K562 (cell line): ENCODE measurements around the gene CCDC137. TPM values are rescaled to one million over a fixed set of nuclear protein-coding genes. Genes with fewer than 3 reads are reported as not detected.

Experiments used
- ARID3B ChIP-seq: fragments of 250-450 bp; sonication (Bioruptor Pico); IDR thresholded peaks from 2 replicates; pipeline ENCODE4 v1.4.0; 2020; ENCODE audit warnings: borderline replicate concordance
- CTCFL ChIP-seq: IDR thresholded peaks from 2 replicates; pipeline ENCODE4 v1.6.1; 2011; ENCODE audit warnings: borderline replicate concordance, low read depth, mild to moderate bottlenecking, moderate library complexity, low read length; ENCODE audit not compliant: insufficient read depth, poor library complexity, severe bottlenecking
- DACH1 ChIP-seq: fragments of 450-650 bp; IDR thresholded peaks from 2 replicates; pipeline ENCODE4 v1.6.1; 2018; ENCODE audit not compliant: partially characterized antibody
- GABPB1 ChIP-seq: sonication (generic); formaldehyde crosslinking; IDR thresholded peaks from 2 replicates; pipeline ENCODE4 v1.8.0; 2022; ENCODE audit warnings: mild to moderate bottlenecking, missing genetic modification reagents
- MTA3 ChIP-seq: fragments of 450-650 bp; formaldehyde crosslinking; IDR thresholded peaks from 2 replicates; pipeline ENCODE4 v1.6.1; 2017; ENCODE audit warnings: mild to moderate bottlenecking, borderline replicate concordance
- MYNN ChIP-seq, 2 experiments: sonication (generic); formaldehyde crosslinking in 1 of 2; IDR thresholded peaks; 2 replicates each; pipeline versions ENCODE4 v1.5.0 to v1.6.1; 2016 to 2020; ENCODE audit warnings: antibody characterized with exemption in 1 of 2, missing genetic modification reagents in 1 of 2
- POLR2A ChIP-seq: fragments of 450-650 bp; conservative IDR thresholded peaks from 2 replicates; pipeline ENCODE4 v1.6.1; 2016
- PTTG1 ChIP-seq: fragments of 450-650 bp; IDR thresholded peaks from 2 replicates; pipeline ENCODE4 v1.6.1; 2016; ENCODE audit warnings: low read depth, mild to moderate bottlenecking, missing genetic modification characterization, missing compliant biosample characterization
- RBM39 ChIP-seq: fragments of 200-400 bp; formaldehyde crosslinking; optimal IDR thresholded peaks from 2 replicates; pipeline ENCODE3; 2018; ENCODE audit warnings: low read depth, low read length
- SREBF2 ChIP-seq: sonication (generic); formaldehyde crosslinking; IDR thresholded peaks from 2 replicates; pipeline ENCODE4 v1.4.0; 2020; ENCODE audit warnings: mild to moderate bottlenecking, missing genetic modification reagents
- SUPT5H ChIP-seq: fragments of 450-650 bp; IDR thresholded peaks from 2 replicates; pipeline ENCODE4 v1.6.1; 2016
- TFAP4 ChIP-seq: sonication (generic); formaldehyde crosslinking; IDR thresholded peaks from 2 replicates; pipeline ENCODE4 v1.8.0; 2022; ENCODE audit warnings: missing genetic modification reagents, mild to moderate bottlenecking, moderate library complexity, borderline replicate concordance
- THRAP3 ChIP-seq: fragments of 450-650 bp; IDR thresholded peaks from 2 replicates; pipeline ENCODE4 v1.6.1; 2016; ENCODE audit warnings: mild to moderate bottlenecking, inconsistent platforms, borderline replicate concordance
- VEZF1 ChIP-seq: fragments of 200-800 bp; sonication (Bioruptor generic); IDR thresholded peaks from 2 replicates; pipeline ENCODE4 v1.6.1; 2017; ENCODE audit warnings: missing genetic modification characterization, missing compliant biosample characterization
- YY1 ChIP-seq, 3 experiments: IDR thresholded peaks; 2 replicates each; pipeline ENCODE4 v1.6.1; 2011; ENCODE audit warnings: low read length in 2 of 3, mild to moderate bottlenecking in 2 of 3, moderate library complexity in 2 of 3, borderline replicate concordance in 1 of 3, control low read depth in 1 of 3, low read depth in 1 of 3; ENCODE audit not compliant: insufficient read depth in 3 of 3, insufficient replicate concordance in 2 of 3, control insufficient read depth in 1 of 3, insufficient read length in 1 of 3; ENCODE audit errors: extremely low read depth in 1 of 3
- ZC3H4 ChIP-seq: sonication (generic); formaldehyde crosslinking; IDR thresholded peaks from 2 replicates; pipeline ENCODE4 v1.9.0; 2021; ENCODE audit warnings: missing genetic modification reagents, borderline replicate concordance
- ZC3H8 ChIP-seq: fragments of 450-650 bp; IDR thresholded peaks from 2 replicates; pipeline ENCODE4 v1.6.1; 2017
- ZNF165 ChIP-seq: fragments of 250-450 bp; sonication (Bioruptor Pico); IDR thresholded peaks from 2 replicates; pipeline ENCODE4 v1.4.0; 2020; ENCODE audit warnings: borderline replicate concordance
- ZNF766 ChIP-seq: fragments of 200-800 bp; sonication (Bioruptor generic); conservative IDR thresholded peaks from 2 replicates; pipeline ENCODE4 v1.6.1; 2016; ENCODE audit warnings: missing genetic modification characterization, missing compliant biosample characterization
- polyA plus RNA-seq, 8 experiments: library from polyadenylated mRNA; depleted of rRNA in 4 of 8; stranded (reverse) in 5 of 8; unstranded in 3 of 8; fragments of >200 nt; fragmentation: Nextera tagmentation in 2 of 8; fragmentation: Illumina TruSeq in 1 of 8; extraction: Ambion mirVana in 2 of 8; extraction: Trizol in 1 of 8; gene quantifications; 2 replicates each; pipeline versions ENCODE4 v1.2.1 to v1.2.3, GENCODE V29; 2011 to 2014; ENCODE audit warnings: inconsistent platforms in 1 of 8, missing spikeins in 1 of 8
- total RNA-seq, 7 experiments: library from RNA; depleted of rRNA in 6 of 7; stranded (reverse); fragments of >200 nt in 6 of 7; fragmentation: Illumina TruSeq in 2 of 7; extraction: Trizol in 2 of 7; gene quantifications; 2 replicates each; pipeline versions ENCODE4 v1.2.1 to v1.2.3, GENCODE V29; 2011 to 2021; ENCODE audit warnings: low replicate concordance in 1 of 7

Gene CCDC137
- total and polyA plus RNA-seq, 9 of the 15 experiments (the other 6 are each of a cell fraction or from before 2014, with no cell fraction given), result 2.3 to 68.1 (median 38.3) TPM

- 0 out of 2 replicates have a peak, but pooled peaks have one; percentile 24 for TF ChIP-seq TFAP4 (CRISPR knock-in tag)
- peak; percentile 67 for TF ChIP-seq POLR2A
- TF ChIP-seq PTTG1 (tag), result no peak
- TF ChIP-seq THRAP3, result no peak
- TF ChIP-seq DACH1, result no peak
- TF ChIP-seq ZC3H8, result no peak
- TF ChIP-seq SUPT5H, result peak; percentile 52
- TF ChIP-seq SREBF2 (CRISPR knock-in tag), result no peak
- peak; percentile 35 for TF ChIP-seq RBM39
- peak; percentile 62; the same call in 1 of the 2 replicates for TF ChIP-seq ZC3H4
- TF ChIP-seq CTCFL, result peak; percentile 24
- TF ChIP-seq VEZF1 (CRISPR knock-in tag), result peak; percentile 45; the same call in 1 of the 2 replicates
- TF ChIP-seq ARID3B (CRISPR knock-in tag), result no peak
- TF ChIP-seq ZNF766 (CRISPR knock-in tag), result no peak
- TF ChIP-seq ZNF165 (CRISPR knock-in tag), result no peak
- TF ChIP-seq GABPB1 (CRISPR knock-in tag), result peak; percentile 47; the same call in 1 of the 2 replicates
- peak; percentile 31; the same call in 1 of the 2 replicates for TF ChIP-seq MYNN (IDR thresholded peaks at IDR 0.05)
- TF ChIP-seq MYNN (CRISPR knock-in tag; IDR thresholded peaks at IDR 0.05), result no peak
- peak; percentile 70; the same call in 1 of the 2 replicates for TF ChIP-seq MTA3
- TF ChIP-seq YY1 (IDR thresholded peaks at IDR 0.05; ENCODE audit: borderline replicate concordance in 1 of 3, control insufficient read depth in 1 of 3, extremely low read depth in 1 of 3, insufficient read depth in 3 of 3, insufficient read length in 1 of 3, insufficient replicate concordance in 2 of 3, low read depth in 1 of 3, low read length in 2 of 3), result no peak
Observed at GRCh38 chr17:81701288-81702071, 34.9 kb downstream of the CCDC137 start (continued).
